Peyer's patch (tissue), 4 donors: Measurements from ENCODE around the gene ERI2. TPM values are rescaled to one million over a fixed set of nuclear protein-coding genes. Genes with fewer than 3 reads are reported as not detected.

ENCODE experiments used
- DNase-seq, 3 donors: peaks; one replicate each; pipeline ENCODE4 v3.0.0-alpha.2; 2017 to 2019
- H3K27ac ChIP-seq, 4 donors: fragments of 200-600 bp; sonication (generic); one replicate each; pipeline ENCODE4 v1.5.1; 2016 to 2019
- H3K27me3 ChIP-seq, 2 donors: fragments of 200-600 bp; sonication (generic); one replicate each; pipeline ENCODE4 v1.5.1; 2019
- H3K36me3 ChIP-seq, 3 donors: fragments of 200-600 bp; sonication (generic); one replicate each; pipeline ENCODE4 v1.5.1; 2016 to 2019
- H3K4me1 ChIP-seq, 4 donors: fragments of 200-600 bp; sonication (generic); one replicate each; pipeline ENCODE4 v1.5.1; 2016 to 2019
- H3K4me3 ChIP-seq, 4 donors: fragments of 200-600 bp; sonication (generic); 1 replicate in 3 of 4; 2 replicates in 1 of 4; pipeline ENCODE4 v1.5.1; 2016 to 2019; ENCODE audit warnings: mild to moderate bottlenecking in 1 of 4
- H3K9me3 ChIP-seq, 4 donors: fragments of 200-600 bp; sonication (generic); one replicate each; pipeline ENCODE4 v1.5.1; 2016 to 2019; ENCODE audit warnings: mild to moderate bottlenecking in 1 of 4
- POLR2A ChIP-seq, 2 donors: fragments of 450-650 bp; IDR thresholded peaks; one replicate each; pipeline ENCODE4 v1.5.1; 2017; ENCODE audit warnings: antibody characterized with exemption in 2 of 2, mild to moderate bottlenecking in 2 of 2, moderate library complexity in 2 of 2
- total RNA-seq, 4 donors: library from RNA; depleted of rRNA; stranded (reverse); fragments of >200 nt; gene quantifications; one replicate each; pipeline ENCODE4 v1.1.0, GENCODE V29; 2016
- TF ChIP-seq, protein P1 (sequence below), 6 experiments: fragments of 450-650 bp in 4 of 6; fragments of 200-600 bp in 2 of 6; sonication (generic) in 1 of 6; IDR thresholded peaks; one replicate each; pipeline ENCODE4 v1.5.1; 2017 to 2019; ENCODE audit warnings: antibody characterized with exemption in 6 of 6, mild to moderate bottlenecking in 3 of 6, moderate library complexity in 1 of 6

ERI2 gene
- total RNA-seq: 10 to 100 TPM in 3 of 4 donors, 1 to 10 TPM in 1; 9.1 to 28.2 (median 18.4) TPM

DNA sequence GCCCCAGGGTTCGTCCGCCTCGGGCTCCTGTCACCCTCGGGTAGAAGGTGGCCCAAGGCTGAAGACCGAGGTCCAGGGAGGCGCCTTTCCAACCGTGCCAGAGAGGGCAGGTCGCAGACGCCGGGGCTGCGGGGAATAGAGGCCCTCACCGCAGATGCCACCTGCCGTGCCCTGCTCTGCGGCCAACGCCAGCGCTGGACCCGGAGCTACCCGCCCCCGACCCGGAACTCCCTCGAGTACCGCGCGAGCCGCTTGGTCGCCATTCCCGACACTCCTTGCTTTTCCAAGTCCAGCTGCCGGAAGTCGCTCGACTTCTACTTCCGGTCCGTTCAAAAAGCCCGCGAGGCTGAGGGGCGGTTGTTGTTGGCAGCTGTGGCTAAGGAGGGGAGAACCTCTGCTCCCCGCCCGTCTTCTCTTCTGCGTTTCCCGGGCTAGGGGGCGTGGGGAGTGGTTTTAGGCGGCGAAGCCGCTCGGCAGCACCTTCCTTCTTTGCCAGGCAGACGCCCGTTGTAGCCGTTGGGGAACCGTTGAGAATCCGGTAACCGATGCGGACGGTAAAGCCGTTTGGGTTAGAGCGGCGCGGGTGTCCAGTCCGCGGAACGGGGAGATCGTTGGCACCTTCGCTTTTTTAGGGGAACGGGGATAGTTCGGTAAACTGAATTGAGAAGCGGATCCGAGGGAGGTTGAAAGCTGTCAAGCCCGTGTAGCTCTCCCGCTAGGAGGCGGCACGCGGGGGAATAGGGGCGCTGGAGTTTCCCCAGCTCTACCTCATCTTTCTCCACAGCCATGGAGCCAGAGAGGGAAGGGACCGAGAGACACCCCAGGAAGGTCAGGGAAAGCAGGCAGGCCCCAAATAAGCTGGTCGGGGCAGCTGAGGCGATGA lies at the start of gene ERI2, which contains the start of gene REXO5:
Gene ERI2 (minus strand): TSS at position 305 of the 883 bp plus-strand sequence. CDS start 42 bp downstream, at position 263.
Gene REXO5 (plus strand): TSS at position 360 of the 883 bp plus-strand sequence. CDS start 427 bp downstream, at position 787.
- Histone ChIP-seq H3K27me3 (no peaks in the 10 kb centered on the region), H3K9me3 (no peaks in the 10 kb centered on the region), H3K36me3 (peaks cover 0 to 10% (median 0%) of the 10 kb centered on the region in 3 donors), H3K27ac (peak within 1 kb of the TSS; percentile 80 to 93 (median 85)), H3K4me1 (peaks cover 0 to 5% (median 0%) of the 10 kb centered on the region in 4 donors), H3K4me3 (peak within 1 kb of the TSS; percentile 54 to 90 (median 80))
- DNase-seq: peak; percentile 80 to 94 (median 93)
- peak; percentile 51 to 58 for TF ChIP-seq POLR2A (IDR thresholded peaks at IDR 0.05)
- TF ChIP-seq, protein P1, sequence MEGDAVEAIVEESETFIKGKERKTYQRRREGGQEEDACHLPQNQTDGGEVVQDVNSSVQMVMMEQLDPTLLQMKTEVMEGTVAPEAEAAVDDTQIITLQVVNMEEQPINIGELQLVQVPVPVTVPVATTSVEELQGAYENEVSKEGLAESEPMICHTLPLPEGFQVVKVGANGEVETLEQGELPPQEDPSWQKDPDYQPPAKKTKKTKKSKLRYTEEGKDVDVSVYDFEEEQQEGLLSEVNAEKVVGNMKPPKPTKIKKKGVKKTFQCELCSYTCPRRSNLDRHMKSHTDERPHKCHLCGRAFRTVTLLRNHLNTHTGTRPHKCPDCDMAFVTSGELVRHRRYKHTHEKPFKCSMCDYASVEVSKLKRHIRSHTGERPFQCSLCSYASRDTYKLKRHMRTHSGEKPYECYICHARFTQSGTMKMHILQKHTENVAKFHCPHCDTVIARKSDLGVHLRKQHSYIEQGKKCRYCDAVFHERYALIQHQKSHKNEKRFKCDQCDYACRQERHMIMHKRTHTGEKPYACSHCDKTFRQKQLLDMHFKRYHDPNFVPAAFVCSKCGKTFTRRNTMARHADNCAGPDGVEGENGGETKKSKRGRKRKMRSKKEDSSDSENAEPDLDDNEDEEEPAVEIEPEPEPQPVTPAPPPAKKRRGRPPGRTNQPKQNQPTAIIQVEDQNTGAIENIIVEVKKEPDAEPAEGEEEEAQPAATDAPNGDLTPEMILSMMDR (IDR thresholded peaks at IDR 0.05): peak in 5 of 6 experiments; percentile 4 to 36 (median 29)

- Histone ChIP-seq H3K36me3 (peaks cover 0 to 16% (median 0%) of the 10 kb centered on the region in 3 donors), H3K4me1 (peaks cover 0 to 5% (median 0%) of the 10 kb centered on the region in 4 donors), H3K27me3 (no peaks in the 10 kb centered on the region), H3K9me3 (no peaks in the 10 kb centered on the region), H3K27ac (no peak overlapping the region), H3K4me3 (no peak overlapping the region)
- TF ChIP-seq, protein P1 (IDR thresholded peaks at IDR 0.05): no peak
- TF ChIP-seq POLR2A (IDR thresholded peaks at IDR 0.05): no peak
- DNase-seq: no peak
Measured at GRCh38 chr16:20854963-20855362, 48.7 kb upstream of the ERI2 start.

- TF ChIP-seq POLR2A (IDR thresholded peaks at IDR 0.05): no peak
- TF ChIP-seq, protein P1 (IDR thresholded peaks at IDR 0.05): no peak
- Histone ChIP-seq H3K4me3 (no peak overlapping the region), H3K4me1 (peaks cover 0 to 5% (median 0%) of the 10 kb centered on the region in 4 donors), H3K27me3 (no peaks in the 10 kb centered on the region), H3K9me3 (no peaks in the 10 kb centered on the region), H3K27ac (no peak overlapping the region), H3K36me3 (peaks cover 0 to 7% (median 0%) of the 10 kb centered on the region in 3 donors)
- DNase-seq: no peak
Measured at GRCh38 chr16:20853981-20854620, 47.8 kb upstream of the ERI2 start.

DNA sequence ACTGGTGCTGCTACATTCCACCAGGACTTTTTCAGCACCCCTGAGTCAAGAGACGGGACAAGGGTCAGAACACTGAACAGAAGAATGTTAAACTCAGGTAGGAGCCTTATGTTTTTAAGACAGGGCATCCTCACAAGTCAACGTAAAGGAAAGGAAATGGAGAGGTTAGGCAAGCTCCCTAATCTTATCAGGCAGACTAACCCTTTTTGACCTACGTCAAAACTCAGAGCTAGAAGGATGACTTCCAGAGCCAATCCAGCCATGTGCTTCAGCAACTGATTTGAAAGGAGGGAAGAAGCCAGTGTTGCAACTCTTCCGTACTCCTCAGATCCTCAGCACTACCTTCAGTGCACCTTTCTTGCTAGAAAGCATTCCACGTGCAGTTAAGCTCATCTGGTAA lies 46.9 kb upstream of the ERI2 start:
- peaks cover 0 to 5% (median 0%) of the 10 kb centered on the region in 3 donors for H3K36me3 ChIP-seq
- DNase-seq: no peak
- no peak overlapping the region for H3K4me3 ChIP-seq
- H3K27me3 ChIP-seq: no peaks in the 10 kb centered on the region
- no peak overlapping the region for H3K27ac ChIP-seq
- H3K4me1 ChIP-seq: peaks cover 0 to 5% (median 0%) of the 10 kb centered on the region in 4 donors
- H3K9me3 ChIP-seq: no peaks in the 10 kb centered on the region
- TF ChIP-seq POLR2A (IDR thresholded peaks at IDR 0.05): no peak
- TF ChIP-seq, protein P1 (IDR thresholded peaks at IDR 0.05): no peak

DNA sequence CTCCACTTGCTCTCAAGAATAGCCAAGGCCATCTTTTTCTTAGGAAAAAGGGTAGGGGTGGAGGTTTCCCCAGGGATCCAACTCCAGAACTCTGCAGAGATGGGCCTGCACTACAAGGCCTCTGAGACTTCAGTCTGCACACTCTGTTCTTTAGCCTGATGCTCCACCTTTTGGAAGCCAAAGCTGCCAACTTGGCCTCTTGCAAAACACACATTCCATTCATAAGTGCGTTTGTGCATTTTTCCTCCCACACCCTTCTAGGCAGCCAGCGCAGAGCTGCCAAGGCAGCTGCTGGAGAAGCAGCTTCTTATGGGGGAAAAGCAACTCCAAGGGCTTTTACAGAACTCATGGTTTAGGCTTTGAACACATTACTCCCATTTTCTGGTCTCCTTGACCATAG lies 45.3 kb upstream of the ERI2 start:
- Histone ChIP-seq H3K36me3 (peaks cover 0 to 5% (median 0%) of the 10 kb centered on the region in 3 donors), H3K27ac (peak overlapping the region; percentile 18 to 61 (median 40))
- TF ChIP-seq POLR2A (IDR thresholded peaks at IDR 0.05): no peak
- TF ChIP-seq, protein P1 (IDR thresholded peaks at IDR 0.05): no peak

More for the DNA sequence above, 45.3 kb upstream of the ERI2 start:
- H3K4me3 ChIP-seq: no peak overlapping the region
- H3K4me1 ChIP-seq: peaks cover 0 to 5% (median 0%) of the 10 kb centered on the region in 4 donors
- DNase-seq: peak in 2 of 3 donors; percentile 22 to 69
- no peaks in the 10 kb centered on the region for H3K9me3 ChIP-seq
- no peaks in the 10 kb centered on the region for H3K27me3 ChIP-seq
